Endothelial cell of umbilical vein (primary cell): ENCODE measurements around the gene TGFA. TPM values are rescaled to one million over a fixed set of nuclear protein-coding genes. Genes with fewer than 3 reads are reported as not detected.

Source experiments
- BruUV-seq: library from RNA; stranded (reverse); fragments of 400-500 nt; replicated peaks from 2 replicates; lab custom pipeline; 2021; lab: Mats Ljungman, UMichigan
- CTCF ChIA-PET: fragments of 300-600, 350-600 bp; sonication (Branson Sonifier 250); formaldehyde crosslinking; loops from one replicate; lab custom pipeline; 2021; ENCODE audit warnings: antibody characterized with exemption, inconsistent platforms; lab: Charles Lee
- POLR2A ChIA-PET: fragments of 300-600, 350-600 bp; sonication (Branson Sonifier 250); formaldehyde crosslinking; loops from one replicate; lab custom pipeline; 2021; ENCODE audit warnings: antibody characterized with exemption, inconsistent platforms; lab: Charles Lee
- DNase-seq: peaks from one replicate; pipeline ENCODE4 v3.0.0-alpha.2; 2011; ENCODE audit warnings: low read depth, low spot score
- FAIRE-seq: peaks from 2 replicates; lab custom pipeline; 2011; peaks lifted over from hg19 to GRCh38; lab: Jason Lieb, UNC
- H2AFZ ChIP-seq: 2 replicates; pipeline ENCODE4 v1.6.0; 2012; ENCODE audit warnings: low read depth, low read length, control low read depth, inconsistent platforms
- H3K27ac ChIP-seq: 2 replicates; pipeline ENCODE4 v1.5.1; 2011; ENCODE audit warnings: low read depth, mild to moderate bottlenecking, control low read depth, low read length, moderate library complexity; ENCODE audit not compliant: insufficient read depth
- H3K27me3 ChIP-seq, 2 experiments: 2 replicates each; pipeline versions ENCODE4 v1.6.0 to v1.6.1; 2011; ENCODE audit warnings: low read length in 2 of 2, mixed read lengths in 1 of 2; ENCODE audit not compliant: control insufficient read depth in 2 of 2, insufficient read depth in 2 of 2
- H3K36me3 ChIP-seq, 2 experiments: 2 replicates in 1 of 2; 3 replicates in 1 of 2; pipeline ENCODE4 v1.5.1; 2011; ENCODE audit warnings: low read length in 2 of 2, mild to moderate bottlenecking in 1 of 2, moderate library complexity in 1 of 2; ENCODE audit not compliant: control insufficient read depth in 2 of 2, insufficient read depth in 2 of 2; ENCODE audit errors: extremely low read depth in 1 of 2
- H3K4me1 ChIP-seq: 3 replicates; pipeline ENCODE4 v1.5.1; 2011; ENCODE audit warnings: mild to moderate bottlenecking, low read length; ENCODE audit not compliant: control insufficient read depth, insufficient read depth; ENCODE audit errors: extremely low read depth
- H3K4me2 ChIP-seq: 2 replicates; pipeline ENCODE4 v1.6.1; 2011; ENCODE audit warnings: low read length, control low read depth, mixed read lengths; ENCODE audit not compliant: insufficient read depth
- H3K4me3 ChIP-seq, 3 experiments: fragments of 200-600 bp in 1 of 3; sonication (generic), shearing (Covaris generic) in 1 of 3; replicated peaks in 1 of 3; 2 replicates each; pipeline ENCODE4 v1.5.1; 2011 to 2016; ENCODE audit warnings: control low read depth in 3 of 3, low read length in 3 of 3, mild to moderate bottlenecking in 2 of 3, inconsistent platforms in 1 of 3, low read depth in 1 of 3, moderate library complexity in 1 of 3; ENCODE audit not compliant: insufficient read depth in 1 of 3
- H3K79me2 ChIP-seq: 2 replicates; pipeline ENCODE4 v1.6.0; 2012; ENCODE audit warnings: low read length, inconsistent platforms; ENCODE audit not compliant: control insufficient read depth, insufficient read depth
- H3K9ac ChIP-seq: replicated peaks from 2 replicates; pipeline ENCODE3; 2011; ENCODE audit warnings: low read length, control low read depth; ENCODE audit not compliant: insufficient read depth; ENCODE audit errors: extremely low read depth
- H3K9me1 ChIP-seq: replicated peaks from 3 replicates; pipeline ENCODE4 v1.6.0; 2011; ENCODE audit warnings: mild to moderate bottlenecking, low read length; ENCODE audit not compliant: control insufficient read depth, insufficient read depth; ENCODE audit errors: extremely low read depth
- H3K9me3 ChIP-seq: replicated peaks from 2 replicates; pipeline ENCODE4 v1.5.1; 2012; ENCODE audit warnings: low read length, inconsistent platforms; ENCODE audit not compliant: control insufficient read depth, insufficient read depth
- H4K20me1 ChIP-seq: replicated peaks from 2 replicates; pipeline ENCODE3; 2011; ENCODE audit warnings: mild to moderate bottlenecking, low read length; ENCODE audit not compliant: control insufficient read depth, insufficient read depth; ENCODE audit errors: extremely low read depth
- JUN ChIP-seq: IDR thresholded peaks from 2 replicates; pipeline ENCODE4 v1.6.1; 2011; ENCODE audit warnings: borderline replicate concordance, low read depth; ENCODE audit not compliant: insufficient read length, insufficient read depth
- MYC ChIP-seq: IDR thresholded peaks from one replicate; pipeline ENCODE4 v1.6.1; 2011; ENCODE audit warnings: mild to moderate bottlenecking, low read depth, low read length
- dilution Hi-C: fragments of 300-500 bp; cut with MboI; formaldehyde crosslinking; loops from one replicate; pipeline ENCODE4 v1.15.0; 2019; ENCODE audit warnings: low sequenced_read_pairs; ENCODE audit not compliant: extremely low pct_ligation_motif_present
- intact Hi-C: fragments of 100-400 bp; cut with micrococcal nuclease; formaldehyde crosslinking; loops from one replicate; pipeline ENCODE4 v1.10.0; 2022
- polyA plus RNA-seq, 4 experiments: library from polyadenylated mRNA; depleted of rRNA in 3 of 4; stranded (reverse) in 3 of 4; unstranded in 1 of 4; fragments of >200 nt; gene quantifications; 2 replicates each; pipeline versions ENCODE4 v1.2.1 to v1.2.3, GENCODE V29; 2011 to 2012; ENCODE audit warnings: missing spikeins in 1 of 4
- total RNA-seq: library from RNA; stranded (reverse); gene quantifications from 2 replicates; pipeline ENCODE4 v1.2.3, GENCODE V29; 2021
- TF ChIP-seq, protein P1 (sequence below), 2 donors: IDR thresholded peaks; 1 replicate in 1 of 2; 2 replicates in 1 of 2; pipeline ENCODE4 v1.5.1; 2011; ENCODE audit warnings: low read length in 2 of 2, mild to moderate bottlenecking in 2 of 2, moderate library complexity in 2 of 2, control low read depth in 1 of 2, inconsistent platforms in 1 of 2, low read depth in 1 of 2; ENCODE audit not compliant: insufficient read depth in 1 of 2; ENCODE audit errors: extremely low read depth in 1 of 2

Gene TGFA
- total and polyA plus RNA-seq, 2 donors (not counting 3 experiments of a cell fraction or from before 2014, with no cell fraction given), result 0.22 to 0.32 TPM

DNA sequence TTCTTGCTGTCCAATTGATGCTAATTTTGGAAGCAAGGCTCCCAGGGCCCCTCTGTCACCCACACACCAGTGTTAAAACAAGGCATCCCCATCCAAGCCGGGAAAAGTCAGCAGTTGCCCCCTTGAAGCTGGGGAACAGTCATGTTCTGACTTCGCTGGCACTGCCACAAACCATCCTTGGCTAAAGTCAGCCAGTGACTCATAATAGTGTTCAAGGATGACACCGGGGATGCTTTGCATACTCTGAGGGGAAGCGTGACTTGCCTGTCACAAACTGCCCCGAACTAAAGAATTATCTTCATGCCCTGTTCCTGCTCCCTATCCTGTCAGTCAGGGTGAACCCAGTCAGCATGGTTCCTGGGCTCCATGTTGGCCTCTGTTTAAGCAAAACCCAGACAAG is 37.0 kb downstream of the TGFA start:
- Histone ChIP-seq H3K79me2 (no peaks in the 10 kb centered on the region), H3K36me3 (no peaks in the 10 kb centered on the region), H2AFZ (no peak overlapping the region), H4K20me1 (no peaks in the 10 kb centered on the region), H3K4me2 (no peak overlapping the region), H3K27me3 (no peaks in the 10 kb centered on the region), H3K27ac (no peak overlapping the region), H3K4me3 (no peak overlapping the region), H3K4me1 (no peaks in the 10 kb centered on the region), H3K9me3 (no peaks in the 10 kb centered on the region), H3K9me1 (no peaks in the 10 kb centered on the region), H3K9ac (no peak overlapping the region)
- POLR2A ChIA-PET, result no interaction called here
- TF ChIP-seq MYC (no peak), JUN (no peak)
- TF ChIP-seq, protein P1, sequence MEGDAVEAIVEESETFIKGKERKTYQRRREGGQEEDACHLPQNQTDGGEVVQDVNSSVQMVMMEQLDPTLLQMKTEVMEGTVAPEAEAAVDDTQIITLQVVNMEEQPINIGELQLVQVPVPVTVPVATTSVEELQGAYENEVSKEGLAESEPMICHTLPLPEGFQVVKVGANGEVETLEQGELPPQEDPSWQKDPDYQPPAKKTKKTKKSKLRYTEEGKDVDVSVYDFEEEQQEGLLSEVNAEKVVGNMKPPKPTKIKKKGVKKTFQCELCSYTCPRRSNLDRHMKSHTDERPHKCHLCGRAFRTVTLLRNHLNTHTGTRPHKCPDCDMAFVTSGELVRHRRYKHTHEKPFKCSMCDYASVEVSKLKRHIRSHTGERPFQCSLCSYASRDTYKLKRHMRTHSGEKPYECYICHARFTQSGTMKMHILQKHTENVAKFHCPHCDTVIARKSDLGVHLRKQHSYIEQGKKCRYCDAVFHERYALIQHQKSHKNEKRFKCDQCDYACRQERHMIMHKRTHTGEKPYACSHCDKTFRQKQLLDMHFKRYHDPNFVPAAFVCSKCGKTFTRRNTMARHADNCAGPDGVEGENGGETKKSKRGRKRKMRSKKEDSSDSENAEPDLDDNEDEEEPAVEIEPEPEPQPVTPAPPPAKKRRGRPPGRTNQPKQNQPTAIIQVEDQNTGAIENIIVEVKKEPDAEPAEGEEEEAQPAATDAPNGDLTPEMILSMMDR (IDR thresholded peaks at IDR 0.05; ENCODE audit: extremely low read depth in 1 of 2, insufficient read depth in 1 of 2, low read depth in 1 of 2, low read length in 2 of 2), result no peak
- no peak for DNase-seq
- CTCF ChIA-PET, result no interaction called here
- no TSS peak for BruUV-seq
- intact Hi-C loops (no loop called here), dilution Hi-C loops (no loop called here)
- no peak for FAIRE-seq

- dilution Hi-C loops, result no loop called here
- Histone ChIP-seq H3K79me2 (no peaks in the 10 kb centered on the region), H3K9me3 (no peaks in the 10 kb centered on the region), H4K20me1 (no peaks in the 10 kb centered on the region), H3K9ac (no peak overlapping the region), H3K9me1 (no peaks in the 10 kb centered on the region), H3K27ac (no peak overlapping the region), H3K27me3 (no peaks in the 10 kb centered on the region), H3K4me2 (no peak overlapping the region), H2AFZ (no peak overlapping the region), H3K4me1 (no peaks in the 10 kb centered on the region), H3K36me3 (no peaks in the 10 kb centered on the region), H3K4me3 (no peak overlapping the region)
- FAIRE-seq (no peak), DNase-seq (no peak)
- POLR2A ChIA-PET, result no interaction called here
- no TSS peak for BruUV-seq
- CTCF ChIA-PET, result no interaction called here
- intact Hi-C loops, result no loop called here
- TF ChIP-seq, protein P1 (IDR thresholded peaks at IDR 0.05; ENCODE audit: extremely low read depth in 1 of 2, insufficient read depth in 1 of 2, low read depth in 1 of 2, low read length in 2 of 2), result no peak
These were observed 37.7 kb downstream of the TGFA start for GRCh38 chr2:70515938-70516337.
